GM19397 (cell line): ENCODE measurements around the gene ZNF232.
"Not testable (repeated sequence)": the region's sequence is repeated elsewhere in the genome, so short reads cannot be mapped to it uniquely, and the experiment has no call there.

Source experiments
- ATAC-seq: cut with Tn5 transposase; IDR thresholded peaks from one replicate; pipeline ENCODE4 v1.9.1; 2021; ENCODE audit warnings: mild to moderate bottlenecking, moderate library complexity; ENCODE audit not compliant: unreplicated experiment

ZNF232 gene

GRCh38 chr17:5130261-5130660 lies 18.6 kb upstream of the ZNF232 start:
- ATAC-seq, result not testable (repeated sequence)

- ATAC-seq, result not testable (repeated sequence)
These were observed 18.1 kb upstream of the ZNF232 start for GRCh38 chr17:5129770-5130169.

- no peak for ATAC-seq
These were observed 17.3 kb upstream of the ZNF232 start for GRCh38 chr17:5128905-5129535.

GRCh38 chr17:5128387-5128786 lies 16.7 kb upstream of the ZNF232 start:
- ATAC-seq, result not testable (repeated sequence)

GRCh38 chr17:5127910-5128309 lies 16.2 kb upstream of the ZNF232 start:
- ATAC-seq, result no peak

- ATAC-seq, result no peak
These were observed 15.2 kb upstream of the ZNF232 start for GRCh38 chr17:5126719-5127488.

- not testable (repeated sequence) for ATAC-seq
These were observed 13.2 kb upstream of the ZNF232 start for GRCh38 chr17:5124896-5125295.

GRCh38 chr17:5124125-5124760 lies 12.6 kb upstream of the ZNF232 start:
- not testable (repeated sequence) for ATAC-seq

- ATAC-seq, result no peak
These were observed 11.9 kb upstream of the ZNF232 start for GRCh38 chr17:5123343-5124124.

- ATAC-seq, result no peak
These were observed 11.1 kb upstream of the ZNF232 start for GRCh38 chr17:5122586-5123342.

- ATAC-seq, result not testable (repeated sequence)
These were observed 10.4 kb upstream of the ZNF232 start for GRCh38 chr17:5122056-5122455.

GRCh38 chr17:5121186-5121841 lies 9.6 kb upstream of the ZNF232 start:
- no peak for ATAC-seq

- not testable (repeated sequence) for ATAC-seq
These were observed 8.9 kb upstream of the ZNF232 start for GRCh38 chr17:5120436-5121185.

- ATAC-seq, result no peak
These were observed 8.4 kb upstream of the ZNF232 start for GRCh38 chr17:5120036-5120435.

- ATAC-seq, result no peak
These were observed 6.5 kb upstream of the ZNF232 start for GRCh38 chr17:5118219-5118618.

GRCh38 chr17:5115673-5116651 lies 4.3 kb upstream of the ZNF232 start, which contains the start of gene USP6:
Gene USP6 (plus strand): TSS chr17:5116032. CDS start chr17:5130368, 14,336 bp downstream.
- no peak for ATAC-seq

- ATAC-seq, result no peak
These were observed 862 bp downstream of the ZNF232 start for GRCh38 chr17:5110816-5111215.

GRCh38 chr17:5100832-5101231 lies 10.8 kb downstream of the ZNF232 start:
- ATAC-seq, result no peak
